GM18505 (cell line): ENCODE data around the gene NME3.
A peak's percentile ranks its signal among the peaks of the same experiment; 100 is the strongest.

ENCODE experiments used
- ATAC-seq: cut with Tn5 transposase; IDR thresholded peaks from one replicate; pipeline ENCODE4 v1.9.1; 2021; ENCODE audit not compliant: unreplicated experiment
- POLR2A ChIP-seq: IDR thresholded peaks from 4 replicates; pipeline ENCODE4 v1.6.1; 2011; ENCODE audit warnings: borderline replicate concordance; ENCODE audit not compliant: insufficient read depth, insufficient read length; ENCODE audit errors: extremely low read depth

The NME3 gene

DNA sequence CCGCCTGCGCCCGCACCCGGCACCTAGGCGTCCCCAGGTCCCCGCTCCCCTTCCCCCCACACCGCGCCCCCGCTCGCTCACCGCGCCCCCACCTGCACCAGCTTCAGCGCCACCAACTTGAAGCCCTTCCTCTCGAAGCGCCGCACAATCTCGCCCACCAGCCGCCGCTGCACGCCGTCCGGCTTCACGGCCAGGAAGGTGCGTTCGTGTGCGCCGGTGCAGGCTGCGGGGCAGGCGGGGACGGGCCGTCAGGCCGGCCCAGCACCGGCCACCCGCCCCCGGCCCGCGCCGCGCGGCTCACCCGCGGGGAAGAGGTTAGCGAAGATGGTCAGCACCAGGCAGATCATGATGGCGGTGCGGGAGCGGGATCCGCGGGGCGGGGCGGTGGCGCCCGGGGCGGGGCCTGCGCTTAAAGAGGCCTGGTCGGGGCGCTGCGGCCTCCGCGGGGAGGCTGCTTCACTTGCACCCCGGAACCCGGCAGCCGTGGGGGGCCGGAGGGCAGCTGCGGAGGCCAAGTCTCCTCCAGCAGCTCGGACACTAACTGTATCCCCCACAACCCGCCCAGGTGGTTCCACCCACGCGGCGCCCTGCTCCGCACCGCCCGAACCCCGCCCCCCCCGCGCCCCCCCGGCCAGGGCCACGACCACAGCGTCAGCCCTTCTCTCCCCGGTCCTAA, at the start of gene NME3:
Gene NME3, minus strand, starts transcription at position 356 of the 676 bp plus-strand sequence. Its CDS starts 9 bp downstream, at position 347.
- peak; percentile 43 for TF ChIP-seq POLR2A
- ATAC-seq, result no peak

DNA sequence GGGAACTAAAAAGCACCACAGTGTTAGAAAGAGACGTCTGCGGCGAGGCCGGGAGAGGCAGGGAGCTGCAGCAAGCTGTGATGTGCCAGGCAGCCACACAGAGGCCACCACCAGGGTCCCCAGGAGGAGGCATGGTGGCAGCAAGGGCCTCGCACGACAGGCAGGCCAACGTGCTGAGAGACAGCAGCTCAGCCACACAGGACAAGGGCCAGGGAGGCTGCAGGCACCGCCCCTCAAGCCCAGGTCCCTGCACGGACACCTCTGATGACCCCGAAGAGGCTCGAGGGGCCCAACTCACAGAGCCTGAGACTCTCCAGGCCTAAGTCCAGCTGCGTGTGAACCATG, 49.6 kb upstream of the NME3 start:
- no peak for TF ChIP-seq POLR2A
- ATAC-seq, result no peak

GRCh38 chr16:1820096-1820945, 49.0 kb upstream of the NME3 start:
- ATAC-seq, result no peak
- TF ChIP-seq POLR2A, result no peak

- no peak for TF ChIP-seq POLR2A
- ATAC-seq, result no peak
These were observed 48.3 kb upstream of the NME3 start for GRCh38 chr16:1819611-1820010.

- no peak for ATAC-seq
- no peak for TF ChIP-seq POLR2A
These were observed 47.7 kb upstream of the NME3 start for GRCh38 chr16:1818873-1819525.

DNA sequence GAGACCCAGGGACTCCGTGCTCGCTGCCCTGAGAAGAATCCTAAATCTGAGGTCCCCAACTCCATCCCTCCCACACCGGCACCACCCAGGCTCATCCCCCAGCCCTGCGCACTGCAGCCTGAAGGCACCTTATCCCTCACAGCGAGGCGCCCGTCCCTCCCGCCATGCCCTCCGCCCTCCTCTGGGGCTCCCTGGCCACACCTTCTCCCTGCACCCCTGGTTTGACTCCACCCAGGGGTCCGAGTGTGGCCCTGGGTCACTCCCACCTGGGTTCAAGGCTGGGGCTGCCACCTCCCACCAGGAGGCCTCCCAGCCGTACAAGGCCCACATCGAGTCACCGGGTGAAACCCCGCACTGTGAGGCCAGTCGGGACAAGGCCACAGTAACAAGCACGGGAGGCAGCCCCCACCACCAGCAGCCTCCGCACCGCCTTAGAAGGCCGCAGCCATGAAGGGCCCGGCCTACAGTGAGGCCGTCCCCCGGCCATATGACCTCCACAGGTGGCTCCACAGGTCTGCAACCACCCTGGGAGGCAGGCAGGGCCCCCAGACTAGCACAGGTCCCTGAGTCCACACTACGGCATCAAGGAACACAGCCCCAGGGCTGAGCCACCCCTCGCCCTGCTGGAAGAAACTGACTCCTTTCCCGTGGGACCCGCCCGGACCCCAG, 47.0 kb upstream of the NME3 start:
- ATAC-seq, result no peak
- no peak for TF ChIP-seq POLR2A

DNA sequence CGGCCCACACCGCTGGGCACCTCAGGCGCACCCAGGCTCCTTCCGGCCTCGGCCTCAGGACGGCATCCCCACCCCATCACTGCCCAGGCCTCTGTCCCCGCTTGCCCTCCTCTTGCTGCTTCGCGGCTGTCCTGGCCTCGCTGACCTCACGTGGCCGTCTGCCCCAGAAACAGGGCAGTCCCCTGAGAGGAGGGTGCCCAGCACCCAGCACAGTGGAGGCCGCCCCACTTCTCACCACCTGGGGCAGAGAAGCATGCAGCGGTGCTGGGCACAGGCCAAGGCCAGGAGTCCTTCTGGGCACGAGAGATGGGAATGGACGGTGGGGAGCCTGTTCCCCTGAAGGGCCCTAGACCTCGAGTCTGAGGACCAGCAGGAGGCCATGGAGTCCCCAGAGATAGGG, 46.4 kb upstream of the NME3 start:
- ATAC-seq, result no peak
- TF ChIP-seq POLR2A, result no peak

DNA sequence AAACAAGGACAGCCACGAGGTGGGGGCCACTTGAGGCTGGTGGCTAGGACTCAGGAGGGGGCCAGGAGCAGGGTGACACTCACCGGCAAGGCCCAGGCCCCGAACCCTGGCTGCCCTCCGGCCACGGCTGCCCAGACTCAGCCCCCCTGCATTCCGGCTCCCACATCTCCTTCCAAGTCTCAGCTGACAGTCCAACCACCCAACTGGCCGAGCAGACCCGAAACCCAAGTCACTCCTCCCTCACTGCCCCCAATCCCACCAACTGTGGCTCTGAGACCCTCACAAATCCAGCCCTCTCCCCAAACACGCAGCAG, 45.9 kb upstream of the NME3 start:
- no peak for TF ChIP-seq POLR2A
- no peak for ATAC-seq

- no peak for ATAC-seq
- no peak for TF ChIP-seq POLR2A
These were observed 45.3 kb upstream of the NME3 start for GRCh38 chr16:1816396-1817275.

GRCh38 chr16:1815461-1815860, 44.1 kb upstream of the NME3 start:
- no peak for TF ChIP-seq POLR2A
- no peak for ATAC-seq

- no peak for ATAC-seq
- no peak for TF ChIP-seq POLR2A
These were observed 41.4 kb upstream of the NME3 start for GRCh38 chr16:1812732-1813163.

DNA sequence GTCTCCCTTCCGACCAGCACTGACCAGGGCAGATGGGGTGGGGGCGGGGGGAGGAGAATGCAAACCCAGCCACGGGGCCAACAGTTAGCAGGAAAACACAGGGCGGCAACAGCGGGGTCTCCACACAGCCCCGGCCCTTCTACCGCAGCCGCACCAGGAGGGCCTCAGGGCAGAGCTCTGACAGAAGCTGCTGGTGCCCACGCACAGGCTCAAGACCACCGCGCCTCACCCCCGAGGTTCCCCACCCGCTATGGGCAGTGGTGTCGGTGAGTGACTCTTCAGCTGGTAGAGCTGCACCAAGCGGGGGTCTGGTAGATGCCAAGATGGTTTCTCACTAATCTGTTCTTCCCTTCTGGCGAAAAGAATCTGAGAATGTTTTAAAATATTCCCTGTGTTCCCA, 39.2 kb upstream of the NME3 start:
- ATAC-seq, result no peak
- TF ChIP-seq POLR2A, result no peak
